ENCODE results near the gene LIPJ. TPM values are rescaled to one million over a fixed set of nuclear protein-coding genes. Genes with fewer than 3 reads are reported as not detected.

Gene LIPJ
- polyA plus RNA-seq, 2 of the 4 experiments (the other 2 are of a cell fraction), result not detected

DNA sequence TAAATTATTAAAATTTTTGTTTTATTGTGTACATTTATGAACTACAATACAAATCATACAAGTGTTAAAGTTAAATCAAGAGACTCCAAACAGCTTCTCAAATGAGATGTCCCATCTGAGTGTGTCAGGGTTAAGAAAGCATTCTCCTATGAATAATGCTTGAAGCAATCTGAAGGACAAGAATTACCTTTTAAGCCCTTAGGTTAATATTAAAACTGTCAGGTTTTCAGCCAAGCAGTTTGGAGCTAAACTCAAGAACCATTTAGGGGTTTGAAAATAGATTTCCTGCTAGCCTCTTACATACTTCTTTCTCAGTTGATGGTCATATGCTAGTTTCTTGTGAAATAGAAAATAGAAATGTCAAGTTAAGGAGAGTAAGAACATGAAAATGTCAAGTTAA is 38.3 kb downstream of the LIPJ start:
- H3K4me1 ChIP-seq, result no peaks in the 10 kb centered on the region
- ATAC-seq (no peak), DNase-seq (ENCODE audit: low read depth in 1 of 2, low spot score in 1 of 2) (no peak), FAIRE-seq (peak; percentile 39)
- POLR2A ChIA-PET, result no interaction called here
- H3K27ac ChIP-seq, result no peak overlapping the region
- no peak overlapping the region for H3K4me3 ChIP-seq
- no peaks in the 10 kb centered on the region; the same call in 2 of the 3 replicates for H3K9me3 ChIP-seq
- no peak for TF ChIP-seq CBX8 (IDR thresholded peaks at IDR 0.05)
- no peak for TF ChIP-seq HOXA7 (CRISPR knock-in tag; IDR thresholded peaks at IDR 0.05)
- no peak for TF ChIP-seq SMC3 (IDR thresholded peaks at IDR 0.05)
- TF ChIP-seq POLR2A (IDR thresholded peaks at IDR 0.05; ENCODE audit: low read length), result no peak
- TF ChIP-seq EP300 (IDR thresholded peaks at IDR 0.05), result no peak
- TF ChIP-seq HOXB5 (CRISPR knock-in tag; IDR thresholded peaks at IDR 0.05), result no peak
- no peak for TF ChIP-seq NFE2L2 (conservative IDR thresholded peaks at IDR 0.05; ENCODE audit: low read length)
- TF ChIP-seq ZNF302 (CRISPR knock-in tag; IDR thresholded peaks at IDR 0.05), result no peak
- no peak for TF ChIP-seq KDM1A (IDR thresholded peaks at IDR 0.05; ENCODE audit: low read depth)
- TF ChIP-seq, protein P1, sequence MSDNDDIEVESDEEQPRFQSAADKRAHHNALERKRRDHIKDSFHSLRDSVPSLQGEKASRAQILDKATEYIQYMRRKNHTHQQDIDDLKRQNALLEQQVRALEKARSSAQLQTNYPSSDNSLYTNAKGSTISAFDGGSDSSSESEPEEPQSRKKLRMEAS (IDR thresholded peaks at IDR 0.05), result no peak
- TF ChIP-seq, protein P2, sequence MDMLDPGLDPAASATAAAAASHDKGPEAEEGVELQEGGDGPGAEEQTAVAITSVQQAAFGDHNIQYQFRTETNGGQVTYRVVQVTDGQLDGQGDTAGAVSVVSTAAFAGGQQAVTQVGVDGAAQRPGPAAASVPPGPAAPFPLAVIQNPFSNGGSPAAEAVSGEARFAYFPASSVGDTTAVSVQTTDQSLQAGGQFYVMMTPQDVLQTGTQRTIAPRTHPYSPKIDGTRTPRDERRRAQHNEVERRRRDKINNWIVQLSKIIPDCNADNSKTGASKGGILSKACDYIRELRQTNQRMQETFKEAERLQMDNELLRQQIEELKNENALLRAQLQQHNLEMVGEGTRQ (IDR thresholded peaks at IDR 0.05), result no peak
- no peak for TF ChIP-seq CHD2 (IDR thresholded peaks at IDR 0.05; ENCODE audit: low read length, partially characterized antibody)
- no peak for TF ChIP-seq FOSL2 (IDR thresholded peaks at IDR 0.05)
- no peak for TF ChIP-seq FOSL2 (CRISPR knock-in tag; IDR thresholded peaks at IDR 0.05)
- no peak for TF ChIP-seq FOXS1 (CRISPR knock-in tag; IDR thresholded peaks at IDR 0.05)
- TF ChIP-seq PHF8 (IDR thresholded peaks at IDR 0.05; ENCODE audit: borderline replicate concordance, low read depth), result no peak
- no peak for TF ChIP-seq HOXB13 (CRISPR knock-in tag; IDR thresholded peaks at IDR 0.05; ENCODE audit: low read depth)
- no peak for TF ChIP-seq RAD21 (conservative IDR thresholded peaks at IDR 0.05 in 1 of 2, IDR thresholded peaks at IDR 0.05 in 1 of 2)
- TF ChIP-seq, protein P3, sequence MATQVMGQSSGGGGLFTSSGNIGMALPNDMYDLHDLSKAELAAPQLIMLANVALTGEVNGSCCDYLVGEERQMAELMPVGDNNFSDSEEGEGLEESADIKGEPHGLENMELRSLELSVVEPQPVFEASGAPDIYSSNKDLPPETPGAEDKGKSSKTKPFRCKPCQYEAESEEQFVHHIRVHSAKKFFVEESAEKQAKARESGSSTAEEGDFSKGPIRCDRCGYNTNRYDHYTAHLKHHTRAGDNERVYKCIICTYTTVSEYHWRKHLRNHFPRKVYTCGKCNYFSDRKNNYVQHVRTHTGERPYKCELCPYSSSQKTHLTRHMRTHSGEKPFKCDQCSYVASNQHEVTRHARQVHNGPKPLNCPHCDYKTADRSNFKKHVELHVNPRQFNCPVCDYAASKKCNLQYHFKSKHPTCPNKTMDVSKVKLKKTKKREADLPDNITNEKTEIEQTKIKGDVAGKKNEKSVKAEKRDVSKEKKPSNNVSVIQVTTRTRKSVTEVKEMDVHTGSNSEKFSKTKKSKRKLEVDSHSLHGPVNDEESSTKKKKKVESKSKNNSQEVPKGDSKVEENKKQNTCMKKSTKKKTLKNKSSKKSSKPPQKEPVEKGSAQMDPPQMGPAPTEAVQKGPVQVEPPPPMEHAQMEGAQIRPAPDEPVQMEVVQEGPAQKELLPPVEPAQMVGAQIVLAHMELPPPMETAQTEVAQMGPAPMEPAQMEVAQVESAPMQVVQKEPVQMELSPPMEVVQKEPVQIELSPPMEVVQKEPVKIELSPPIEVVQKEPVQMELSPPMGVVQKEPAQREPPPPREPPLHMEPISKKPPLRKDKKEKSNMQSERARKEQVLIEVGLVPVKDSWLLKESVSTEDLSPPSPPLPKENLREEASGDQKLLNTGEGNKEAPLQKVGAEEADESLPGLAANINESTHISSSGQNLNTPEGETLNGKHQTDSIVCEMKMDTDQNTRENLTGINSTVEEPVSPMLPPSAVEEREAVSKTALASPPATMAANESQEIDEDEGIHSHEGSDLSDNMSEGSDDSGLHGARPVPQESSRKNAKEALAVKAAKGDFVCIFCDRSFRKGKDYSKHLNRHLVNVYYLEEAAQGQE (IDR thresholded peaks at IDR 0.05), result no peak
- no peak for TF ChIP-seq MYC (IDR thresholded peaks at IDR 0.05; ENCODE audit: borderline replicate concordance, low read length)
- TF ChIP-seq, protein P4, sequence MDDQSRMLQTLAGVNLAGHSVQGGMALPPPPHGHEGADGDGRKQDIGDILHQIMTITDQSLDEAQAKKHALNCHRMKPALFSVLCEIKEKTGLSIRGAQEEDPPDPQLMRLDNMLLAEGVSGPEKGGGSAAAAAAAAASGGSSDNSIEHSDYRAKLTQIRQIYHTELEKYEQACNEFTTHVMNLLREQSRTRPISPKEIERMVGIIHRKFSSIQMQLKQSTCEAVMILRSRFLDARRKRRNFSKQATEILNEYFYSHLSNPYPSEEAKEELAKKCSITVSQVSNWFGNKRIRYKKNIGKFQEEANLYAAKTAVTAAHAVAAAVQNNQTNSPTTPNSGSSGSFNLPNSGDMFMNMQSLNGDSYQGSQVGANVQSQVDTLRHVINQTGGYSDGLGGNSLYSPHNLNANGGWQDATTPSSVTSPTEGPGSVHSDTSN (IDR thresholded peaks at IDR 0.05), result no peak
- CTCF ChIA-PET, result no interaction called here
- H3K4me2 ChIP-seq, result no peak overlapping the region

DNA sequence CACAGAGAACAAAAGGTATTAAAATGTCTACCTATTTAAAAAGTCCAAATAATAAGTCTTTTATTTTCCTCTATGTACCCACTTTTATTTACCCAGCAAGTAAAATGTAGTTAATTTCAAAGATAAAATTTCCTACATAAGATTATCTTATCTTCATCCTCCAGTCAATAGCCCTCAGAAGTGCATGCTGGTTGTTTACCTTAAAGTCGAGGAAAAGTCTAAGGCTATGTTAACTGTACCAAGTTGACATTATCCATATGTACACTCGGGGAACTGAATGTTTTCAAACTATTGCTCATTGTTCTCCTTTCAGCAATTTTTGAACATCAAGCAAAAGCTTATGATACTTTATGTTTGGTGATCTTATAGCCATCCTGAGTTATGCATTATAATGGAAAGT is 53.6 kb downstream of the LIPJ start:
- FAIRE-seq, result no peak
- H3K4me1 ChIP-seq, result peaks cover 13% of the 10 kb centered on the region
- no peak overlapping the region for H3K4me2 ChIP-seq
- 28% methylated on average over 2 of the region's 2 CpGs for WGBS (ENCODE audit: missing lambda C conversion rate)
- H3K4me3 ChIP-seq, result no peak overlapping the region
- ChIA-PET POLR2A (interaction anchor here (0.6 kb wide), 1 partner anchor 530 kb away, joined by 3 read pairs; no protein-coding TSS in a partner anchor), CTCF (no interaction called here)
- no peak for DNase-seq (ENCODE audit: low read depth in 1 of 2, low spot score in 1 of 2)
- H3K27ac ChIP-seq, result no peak overlapping the region
- H3K9me3 ChIP-seq, result peaks cover 13% of the 10 kb centered on the region; the same call in 2 of the 3 replicates
- no peak for ATAC-seq
- TF ChIP-seq ESRRA (IDR thresholded peaks at IDR 0.05; ENCODE audit: borderline replicate concordance, low read length) (no peak), MAZ (IDR thresholded peaks at IDR 0.05; ENCODE audit: borderline replicate concordance, low read depth, low read length) (no peak), NR3C1 (IDR thresholded peaks at IDR 0.05) (no peak), CHD2 (IDR thresholded peaks at IDR 0.05; ENCODE audit: low read length, partially characterized antibody) (no peak), GATA3 (IDR thresholded peaks at IDR 0.05; ENCODE audit: borderline replicate concordance) (no peak), CHD4 (IDR thresholded peaks at IDR 0.05; ENCODE audit: borderline replicate concordance) (no peak), SMC3 (IDR thresholded peaks at IDR 0.05) (no peak)
- TF ChIP-seq, protein P2 (IDR thresholded peaks at IDR 0.05), result no peak
- TF ChIP-seq, protein P5, sequence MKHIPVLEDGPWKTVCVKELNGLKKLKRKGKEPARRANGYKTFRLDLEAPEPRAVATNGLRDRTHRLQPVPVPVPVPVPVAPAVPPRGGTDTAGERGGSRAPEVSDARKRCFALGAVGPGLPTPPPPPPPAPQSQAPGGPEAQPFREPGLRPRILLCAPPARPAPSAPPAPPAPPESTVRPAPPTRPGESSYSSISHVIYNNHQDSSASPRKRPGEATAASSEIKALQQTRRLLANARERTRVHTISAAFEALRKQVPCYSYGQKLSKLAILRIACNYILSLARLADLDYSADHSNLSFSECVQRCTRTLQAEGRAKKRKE (CRISPR knock-in tag; IDR thresholded peaks at IDR 0.05; ENCODE audit: low read depth), result no peak
- TF ChIP-seq, protein P3 (IDR thresholded peaks at IDR 0.05), result no peak
